Natural killer cell (primary cell): ENCODE measurements around the gene BFSP2. TPM values are rescaled to one million over a fixed set of nuclear protein-coding genes. Genes with fewer than 3 reads are reported as not detected.

Experiments used
- ATAC-seq, 3 donors: fragments of 150-1000 bp in 2 of 3; fragments of 200-7000 bp in 1 of 3; cut with Tn5 transposase; 1 replicate in 1 of 3; 2 replicates in 2 of 3; pipeline ENCODE4 v1.10.0; 2021; ENCODE audit warnings: mild to moderate bottlenecking in 2 of 3, moderate library complexity in 2 of 3
- DNase-seq, 2 donors: peaks; one replicate each; pipeline versions ENCODE4 v3.0.0 to v3.0.0-alpha.2; 2013 to 2021; ENCODE audit warnings: mixed read lengths in 1 of 2
- H3K27ac ChIP-seq: one replicate; pipeline ENCODE4 v1.5.1; 2013; ENCODE audit warnings: mild to moderate bottlenecking, low read length
- H3K27me3 ChIP-seq: one replicate; pipeline ENCODE4 v1.6.1; 2013; ENCODE audit warnings: low read length; ENCODE audit not compliant: control insufficient read depth, insufficient read depth
- H3K36me3 ChIP-seq: one replicate; pipeline ENCODE4 v1.6.1; 2013; ENCODE audit warnings: low read length; ENCODE audit not compliant: control insufficient read depth, insufficient read depth
- H3K4me1 ChIP-seq: one replicate; pipeline ENCODE4 v1.6.1; 2013; ENCODE audit warnings: low read length; ENCODE audit not compliant: control insufficient read depth, insufficient read depth
- H3K4me3 ChIP-seq: one replicate; pipeline ENCODE4 v1.5.1; 2013; ENCODE audit warnings: low read length
- H3K9me3 ChIP-seq: one replicate; pipeline ENCODE4 v1.6.1; 2013; ENCODE audit warnings: low read length; ENCODE audit not compliant: control insufficient read depth, insufficient read depth
- H3K27ac Mint-ChIP-seq, 2 donors: one replicate each; pipeline ENCODE4 v1.8.0; 2022; ENCODE audit warnings: mild to moderate bottlenecking in 2 of 2, mixed read lengths in 2 of 2, moderate library complexity in 1 of 2
- H3K27me3 Mint-ChIP-seq, 2 donors: one replicate each; pipeline ENCODE4 v1.8.0; 2022; ENCODE audit warnings: low read depth in 2 of 2, mixed read lengths in 2 of 2
- H3K36me3 Mint-ChIP-seq: one replicate; pipeline ENCODE4 v1.8.0; 2022; ENCODE audit warnings: mixed read lengths
- H3K4me1 Mint-ChIP-seq, 2 donors: one replicate each; pipeline ENCODE4 v1.8.0; 2022; ENCODE audit warnings: mixed read lengths in 2 of 2
- H3K4me3 Mint-ChIP-seq: one replicate; pipeline ENCODE4 v1.8.0; 2022; ENCODE audit warnings: mild to moderate bottlenecking, moderate library complexity, mixed read lengths
- H3K9me3 Mint-ChIP-seq, 2 donors: one replicate each; pipeline ENCODE4 v1.8.0; 2022; ENCODE audit warnings: mixed read lengths in 2 of 2
- CTCF ChIP-seq: fragments of 200-600 bp; IDR thresholded peaks from one replicate; pipeline ENCODE4 v1.8.0; 2022; ENCODE audit warnings: antibody characterized with exemption
- WGBS: methylation state at CpG from one replicate; pipeline ENCODE4 v1.1.7; 2013; ENCODE audit warnings: missing lambda C conversion rate; ENCODE audit not compliant: insufficient coverage; 5-methylcytosine and 5-hydroxymethylcytosine counted together
- intact Hi-C: fragments of 100-400 bp; cut with micrococcal nuclease; formaldehyde crosslinking; loops from one replicate; pipeline ENCODE4 v1.14.2; 2022
- total RNA-seq, 4 donors: library from RNA; stranded (reverse); fragments of 120-200 nt in 1 of 4; gene quantifications; one replicate each; pipeline versions ENCODE4 v1.2.3 to v1.2.4, GENCODE V29; 2013 to 2022

The BFSP2 gene
- total RNA-seq, 3 donors from 2014 or later (not counting 1 experiment from before 2014, with no cell fraction given), result not detected

GRCh38 chr3:133474251-133474801 lies 74.5 kb downstream of the BFSP2 start:
- no peak overlapping the region for H3K27ac Mint-ChIP-seq
- no peak overlapping the region for H3K4me3 Mint-ChIP-seq
- 89% methylated on average over 6 of the region's 8 CpGs for WGBS
- Histone ChIP-seq H3K4me3 (no peak overlapping the region), H3K27ac (no peak overlapping the region), H3K36me3 (no peaks in the 10 kb centered on the region), H3K9me3 (no peaks in the 10 kb centered on the region), H3K27me3 (no peaks in the 10 kb centered on the region), H3K4me1 (peaks cover 8% of the 10 kb centered on the region)
- DNase-seq, result no peak
- no peaks in the 10 kb centered on the region for H3K36me3 Mint-ChIP-seq
- TF ChIP-seq CTCF, result no peak
- H3K27me3 Mint-ChIP-seq, result peaks cover 9 to 11% of the 10 kb centered on the region in 2 donors
- no peaks in the 10 kb centered on the region for H3K9me3 Mint-ChIP-seq
- no peak for ATAC-seq
- intact Hi-C loops, result no loop called here
- H3K4me1 Mint-ChIP-seq, result no peaks in the 10 kb centered on the region

GRCh38 chr3:133474817-133475216 lies 75.0 kb downstream of the BFSP2 start:
- no peak overlapping the region for H3K4me3 Mint-ChIP-seq
- intact Hi-C loops, result no loop called here
- ATAC-seq (no peak), DNase-seq (no peak)
- H3K27ac ChIP-seq, result peak overlapping the region; percentile 59
- no peaks in the 10 kb centered on the region for H3K9me3 ChIP-seq
- H3K27me3 ChIP-seq, result no peaks in the 10 kb centered on the region
- H3K4me1 Mint-ChIP-seq, result no peaks in the 10 kb centered on the region
- H3K4me1 ChIP-seq, result peaks cover 8% of the 10 kb centered on the region
- H3K36me3 Mint-ChIP-seq, result no peaks in the 10 kb centered on the region
- H3K4me3 ChIP-seq, result no peak overlapping the region
- WGBS, result 71% methylated on average over 4 of the region's 4 CpGs
- no peaks in the 10 kb centered on the region for H3K9me3 Mint-ChIP-seq
- no peak overlapping the region for H3K27ac Mint-ChIP-seq
- TF ChIP-seq CTCF, result no peak
- no peaks in the 10 kb centered on the region for H3K36me3 ChIP-seq
- peaks cover 9 to 11% of the 10 kb centered on the region in 2 donors for H3K27me3 Mint-ChIP-seq

GRCh38 chr3:133475245-133476010 lies 75.6 kb downstream of the BFSP2 start:
- Mint-ChIP-seq H3K36me3 (no peaks in the 10 kb centered on the region), H3K27ac (no peak overlapping the region)
- no peak for ATAC-seq

More at GRCh38 chr3:133475245-133476010, 75.6 kb downstream of the BFSP2 start:
- WGBS, result 71% methylated on average over 5 of the region's 5 CpGs
- H3K4me3 ChIP-seq, result no peak overlapping the region
- TF ChIP-seq CTCF, result no peak
- intact Hi-C loops, result no loop called here
- no peaks in the 10 kb centered on the region for H3K9me3 ChIP-seq
- no peaks in the 10 kb centered on the region for H3K27me3 ChIP-seq
- Mint-ChIP-seq H3K9me3 (no peaks in the 10 kb centered on the region), H3K4me1 (no peaks in the 10 kb centered on the region), H3K27me3 (peaks cover 9 to 14% of the 10 kb centered on the region in 2 donors), H3K4me3 (no peak overlapping the region)
- H3K36me3 ChIP-seq, result no peaks in the 10 kb centered on the region
- peaks cover 8% of the 10 kb centered on the region for H3K4me1 ChIP-seq
- peak overlapping the region; percentile 59 for H3K27ac ChIP-seq
- DNase-seq, result peak in 1 of 2 donors; percentile 18
